Measurements from ENCODE around the gene CYSLTR2. TPM values are rescaled to one million over a fixed set of nuclear protein-coding genes. Genes with fewer than 3 reads are reported as not detected.

CYSLTR2 gene
- total RNA-seq, 2 experiments from 2014 or later, result 0.09 TPM; not detected in 1

DNA sequence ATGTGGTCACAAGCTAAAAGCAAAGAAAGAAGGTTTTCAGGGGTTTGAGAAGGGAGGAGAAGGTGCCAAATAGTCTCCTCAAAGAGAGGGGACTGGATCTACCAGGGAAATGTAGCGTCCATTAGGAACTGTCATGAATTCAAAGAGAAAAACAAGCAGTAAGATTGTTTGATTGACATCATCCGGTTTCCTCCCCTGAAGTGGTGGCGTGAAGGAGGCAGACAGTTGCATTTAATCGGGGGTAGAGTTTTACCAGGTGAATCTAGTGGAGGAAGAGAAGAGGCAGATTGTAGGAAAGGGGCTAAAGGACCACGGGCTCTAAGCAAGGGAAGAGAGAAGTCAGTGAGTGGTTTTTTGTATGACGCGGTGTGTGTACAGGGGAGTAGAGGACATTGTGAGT lies 13.0 kb upstream of the CYSLTR2 start:
- Histone ChIP-seq H3K4me3 (ENCODE audit: low read depth, low read length, poor library complexity, severe bottlenecking) (no peak overlapping the region), H3K27ac (ENCODE audit: low read depth, low read length, poor library complexity, severe bottlenecking) (no peak overlapping the region), H2AFZ (ENCODE audit: low read length) (no peak overlapping the region), H4K20me1 (ENCODE audit: insufficient read depth, low read length) (no peaks in the 10 kb centered on the region), H3K4me1 (ENCODE audit: insufficient read depth, low read length, poor library complexity, severe bottlenecking) (no peaks in the 10 kb centered on the region), H3K4me2 (ENCODE audit: low read length) (no peak overlapping the region), H3K36me3 (ENCODE audit: insufficient read depth, low read length) (no peaks in the 10 kb centered on the region), H3K9me3 (ENCODE audit: low read length) (no peaks in the 10 kb centered on the region), H3K9me2 (ENCODE audit: insufficient read depth, low read length) (no peaks in the 10 kb centered on the region), H3K79me2 (ENCODE audit: insufficient read depth, low read depth, low read length) (no peaks in the 10 kb centered on the region)
- ChIA-PET POLR2A (interaction anchor here (1.3 kb wide), 1 partner anchor 308 kb away, joined by 3 read pairs; no protein-coding TSS in a partner anchor), CTCF (ENCODE audit: unreplicated experiment) (no interaction called here)
- BruUV-seq (replicated peaks), result no TSS peak
- DNase-seq (ENCODE audit: low spot score), result no peak
- TF ChIP-seq EZH2phosphoT487 (IDR thresholded peaks at IDR 0.05; ENCODE audit: borderline replicate concordance, low read depth, low read length), result no peak
- TF ChIP-seq, protein P1, sequence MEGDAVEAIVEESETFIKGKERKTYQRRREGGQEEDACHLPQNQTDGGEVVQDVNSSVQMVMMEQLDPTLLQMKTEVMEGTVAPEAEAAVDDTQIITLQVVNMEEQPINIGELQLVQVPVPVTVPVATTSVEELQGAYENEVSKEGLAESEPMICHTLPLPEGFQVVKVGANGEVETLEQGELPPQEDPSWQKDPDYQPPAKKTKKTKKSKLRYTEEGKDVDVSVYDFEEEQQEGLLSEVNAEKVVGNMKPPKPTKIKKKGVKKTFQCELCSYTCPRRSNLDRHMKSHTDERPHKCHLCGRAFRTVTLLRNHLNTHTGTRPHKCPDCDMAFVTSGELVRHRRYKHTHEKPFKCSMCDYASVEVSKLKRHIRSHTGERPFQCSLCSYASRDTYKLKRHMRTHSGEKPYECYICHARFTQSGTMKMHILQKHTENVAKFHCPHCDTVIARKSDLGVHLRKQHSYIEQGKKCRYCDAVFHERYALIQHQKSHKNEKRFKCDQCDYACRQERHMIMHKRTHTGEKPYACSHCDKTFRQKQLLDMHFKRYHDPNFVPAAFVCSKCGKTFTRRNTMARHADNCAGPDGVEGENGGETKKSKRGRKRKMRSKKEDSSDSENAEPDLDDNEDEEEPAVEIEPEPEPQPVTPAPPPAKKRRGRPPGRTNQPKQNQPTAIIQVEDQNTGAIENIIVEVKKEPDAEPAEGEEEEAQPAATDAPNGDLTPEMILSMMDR (conservative IDR thresholded peaks at IDR 0.05; ENCODE audit: low read length), result no peak
- intact Hi-C loops (cut with micrococcal nuclease; ENCODE audit: unreplicated experiment), result no loop called here

DNA sequence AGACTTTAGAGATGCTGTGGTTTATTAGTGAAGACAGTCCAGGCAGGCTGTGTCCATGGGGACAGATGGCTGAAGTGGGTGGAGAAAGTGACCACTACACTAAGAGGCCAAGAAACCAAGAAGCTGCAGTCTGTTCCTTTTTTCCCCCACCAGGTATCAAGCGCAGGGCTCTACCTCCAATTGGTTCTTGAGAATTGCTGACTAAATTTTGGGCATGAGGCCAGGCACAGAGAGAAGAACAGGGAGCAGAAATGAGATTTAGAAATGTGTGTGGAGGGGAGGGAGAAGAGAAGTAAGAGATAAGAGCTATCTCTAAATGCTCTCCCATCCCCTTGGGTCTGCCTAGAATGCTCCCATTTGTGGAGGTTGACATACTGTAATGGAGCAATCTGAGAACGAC lies 12.3 kb upstream of the CYSLTR2 start:
- no peaks in the 10 kb centered on the region for H3K9me3 ChIP-seq (ENCODE audit: low read length)
- no peaks in the 10 kb centered on the region for H3K9me2 ChIP-seq (ENCODE audit: insufficient read depth, low read length)
- H3K27ac ChIP-seq (ENCODE audit: low read depth, low read length, poor library complexity, severe bottlenecking), result no peak overlapping the region
- no TSS peak for BruUV-seq (replicated peaks)
- H3K4me1 ChIP-seq (ENCODE audit: insufficient read depth, low read length, poor library complexity, severe bottlenecking), result no peaks in the 10 kb centered on the region
- no peak overlapping the region for H3K4me2 ChIP-seq (ENCODE audit: low read length)
- H3K79me2 ChIP-seq (ENCODE audit: insufficient read depth, low read depth, low read length), result no peaks in the 10 kb centered on the region
- ChIA-PET POLR2A (no interaction called here), CTCF (ENCODE audit: unreplicated experiment) (no interaction called here)
- TF ChIP-seq, protein P1 (conservative IDR thresholded peaks at IDR 0.05; ENCODE audit: low read length), result no peak
- H2AFZ ChIP-seq (ENCODE audit: low read length), result no peak overlapping the region
- no peaks in the 10 kb centered on the region for H4K20me1 ChIP-seq (ENCODE audit: insufficient read depth, low read length)
- no peak overlapping the region for H3K4me3 ChIP-seq (ENCODE audit: low read depth, low read length, poor library complexity, severe bottlenecking)
- intact Hi-C loops (cut with micrococcal nuclease; ENCODE audit: unreplicated experiment), result no loop called here
- no peak for DNase-seq (ENCODE audit: low spot score)
- no peaks in the 10 kb centered on the region for H3K36me3 ChIP-seq (ENCODE audit: insufficient read depth, low read length)

DNA sequence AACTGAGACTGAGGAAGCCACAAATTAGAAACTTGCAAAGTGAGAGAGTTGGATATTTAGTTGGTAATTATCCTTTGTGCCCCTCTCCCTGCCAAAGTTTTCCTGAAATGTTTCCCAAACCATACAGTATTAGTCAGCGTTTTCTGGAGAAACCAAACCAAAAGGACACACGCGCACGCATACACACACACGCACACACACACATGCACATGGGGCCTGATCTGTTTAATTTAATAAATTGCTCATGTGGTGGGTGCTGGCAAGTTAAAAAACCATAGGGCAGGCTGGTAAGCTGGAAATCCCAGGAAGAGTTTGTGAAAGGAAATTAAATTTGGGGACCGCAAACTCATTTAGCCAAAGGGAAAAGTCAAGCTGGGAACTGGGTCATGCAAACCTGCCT lies 11.7 kb upstream of the CYSLTR2 start:
- DNase-seq (ENCODE audit: low spot score), result no peak
- Histone ChIP-seq H3K27ac (ENCODE audit: low read depth, low read length, poor library complexity, severe bottlenecking) (no peak overlapping the region), H3K4me2 (ENCODE audit: low read length) (no peak overlapping the region), H4K20me1 (ENCODE audit: insufficient read depth, low read length) (no peaks in the 10 kb centered on the region), H3K79me2 (ENCODE audit: insufficient read depth, low read depth, low read length) (no peaks in the 10 kb centered on the region), H3K9me3 (ENCODE audit: low read length) (no peaks in the 10 kb centered on the region), H3K9me2 (ENCODE audit: insufficient read depth, low read length) (no peaks in the 10 kb centered on the region), H3K4me1 (ENCODE audit: insufficient read depth, low read length, poor library complexity, severe bottlenecking) (no peaks in the 10 kb centered on the region), H2AFZ (ENCODE audit: low read length) (no peak overlapping the region), H3K36me3 (ENCODE audit: insufficient read depth, low read length) (no peaks in the 10 kb centered on the region), H3K4me3 (ENCODE audit: low read depth, low read length, poor library complexity, severe bottlenecking) (no peak overlapping the region)
- BruUV-seq (replicated peaks), result no TSS peak
- intact Hi-C loops (cut with micrococcal nuclease; ENCODE audit: unreplicated experiment), result no loop called here
- CTCF ChIA-PET (ENCODE audit: unreplicated experiment), result no interaction called here
- POLR2A ChIA-PET, result no interaction called here
- TF ChIP-seq, protein P1 (conservative IDR thresholded peaks at IDR 0.05; ENCODE audit: low read length), result no peak
- no peak for TF ChIP-seq EZH2phosphoT487 (IDR thresholded peaks at IDR 0.05; ENCODE audit: borderline replicate concordance, low read depth, low read length)
